Measurements from ENCODE around the gene IMPA2.
"Not testable (repeated sequence)": the region's sequence is repeated elsewhere in the genome, so short reads cannot be mapped to it uniquely, and the experiment has no call there.

Gene IMPA2

GRCh38 chr18:12076424-12077140, 95.3 kb downstream of the IMPA2 start:
- no peak for DNase-seq (ENCODE audit: low read depth)

GRCh38 chr18:12077994-12078393, 96.7 kb downstream of the IMPA2 start:
- not testable (repeated sequence) for DNase-seq (ENCODE audit: low read depth)

GRCh38 chr18:12079491-12080237, 98.4 kb downstream of the IMPA2 start:
- no peak for DNase-seq (ENCODE audit: low read depth)

Data from activated T-helper 9 cell treated with anti-CD3 and anti-CD28 coated beads, Interleukin-2, amount 50 U/mL, for 16 hours (primary cell).